Tibial nerve (tissue), 3 donors: Measurements from ENCODE around the gene COX11.

Experiments used
- POLR2A ChIP-seq, 2 donors: fragments of 450-650 bp; IDR thresholded peaks; one replicate each; pipeline ENCODE4 v1.6.1; 2017; ENCODE audit warnings: antibody characterized with exemption in 2 of 2, mild to moderate bottlenecking in 2 of 2, moderate library complexity in 2 of 2
- TF ChIP-seq, protein P1 (sequence below), 5 experiments: fragments of 200-600 bp in 3 of 5; fragments of 450-650 bp in 2 of 5; sonication (generic) in 3 of 5; IDR thresholded peaks; one replicate each; pipeline ENCODE4 v1.5.1; 2016 to 2019; ENCODE audit warnings: antibody characterized with exemption in 5 of 5, mild to moderate bottlenecking in 3 of 5, moderate library complexity in 2 of 5

GRCh38 chr17:54991567-54991966, 23.1 kb upstream of the COX11 start:
- TF ChIP-seq POLR2A (IDR thresholded peaks at IDR 0.05) = no peak
- TF ChIP-seq, protein P1, sequence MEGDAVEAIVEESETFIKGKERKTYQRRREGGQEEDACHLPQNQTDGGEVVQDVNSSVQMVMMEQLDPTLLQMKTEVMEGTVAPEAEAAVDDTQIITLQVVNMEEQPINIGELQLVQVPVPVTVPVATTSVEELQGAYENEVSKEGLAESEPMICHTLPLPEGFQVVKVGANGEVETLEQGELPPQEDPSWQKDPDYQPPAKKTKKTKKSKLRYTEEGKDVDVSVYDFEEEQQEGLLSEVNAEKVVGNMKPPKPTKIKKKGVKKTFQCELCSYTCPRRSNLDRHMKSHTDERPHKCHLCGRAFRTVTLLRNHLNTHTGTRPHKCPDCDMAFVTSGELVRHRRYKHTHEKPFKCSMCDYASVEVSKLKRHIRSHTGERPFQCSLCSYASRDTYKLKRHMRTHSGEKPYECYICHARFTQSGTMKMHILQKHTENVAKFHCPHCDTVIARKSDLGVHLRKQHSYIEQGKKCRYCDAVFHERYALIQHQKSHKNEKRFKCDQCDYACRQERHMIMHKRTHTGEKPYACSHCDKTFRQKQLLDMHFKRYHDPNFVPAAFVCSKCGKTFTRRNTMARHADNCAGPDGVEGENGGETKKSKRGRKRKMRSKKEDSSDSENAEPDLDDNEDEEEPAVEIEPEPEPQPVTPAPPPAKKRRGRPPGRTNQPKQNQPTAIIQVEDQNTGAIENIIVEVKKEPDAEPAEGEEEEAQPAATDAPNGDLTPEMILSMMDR (IDR thresholded peaks at IDR 0.05) = no peak
